Measurements from ENCODE around the gene ARHGAP32.

- no peak for TF ChIP-seq TAF1 (IDR thresholded peaks at IDR 0.05; ENCODE audit: borderline replicate concordance, insufficient read depth, low read length)
- TF ChIP-seq POLR2AphosphoS5 (IDR thresholded peaks at IDR 0.05; ENCODE audit: low read depth, low read length), result no peak
- no peak for TF ChIP-seq REST (IDR thresholded peaks at IDR 0.05; ENCODE audit: insufficient read depth in 1 of 2, low read depth in 2 of 2, low read length in 2 of 2)
Measured at GRCh38 chr11:129226207-129226798, 34.2 kb upstream of the ARHGAP32 start.

Measured in PFSK-1 (cell line).